SK-N-DZ (cell line): Measurements from ENCODE around the gene FADS6.

Experiments
- DNase-seq: peaks from one replicate; pipeline ENCODE4 v3.0.0-alpha.2; 2015; ENCODE audit warnings: low spot score

FADS6 gene

DNA sequence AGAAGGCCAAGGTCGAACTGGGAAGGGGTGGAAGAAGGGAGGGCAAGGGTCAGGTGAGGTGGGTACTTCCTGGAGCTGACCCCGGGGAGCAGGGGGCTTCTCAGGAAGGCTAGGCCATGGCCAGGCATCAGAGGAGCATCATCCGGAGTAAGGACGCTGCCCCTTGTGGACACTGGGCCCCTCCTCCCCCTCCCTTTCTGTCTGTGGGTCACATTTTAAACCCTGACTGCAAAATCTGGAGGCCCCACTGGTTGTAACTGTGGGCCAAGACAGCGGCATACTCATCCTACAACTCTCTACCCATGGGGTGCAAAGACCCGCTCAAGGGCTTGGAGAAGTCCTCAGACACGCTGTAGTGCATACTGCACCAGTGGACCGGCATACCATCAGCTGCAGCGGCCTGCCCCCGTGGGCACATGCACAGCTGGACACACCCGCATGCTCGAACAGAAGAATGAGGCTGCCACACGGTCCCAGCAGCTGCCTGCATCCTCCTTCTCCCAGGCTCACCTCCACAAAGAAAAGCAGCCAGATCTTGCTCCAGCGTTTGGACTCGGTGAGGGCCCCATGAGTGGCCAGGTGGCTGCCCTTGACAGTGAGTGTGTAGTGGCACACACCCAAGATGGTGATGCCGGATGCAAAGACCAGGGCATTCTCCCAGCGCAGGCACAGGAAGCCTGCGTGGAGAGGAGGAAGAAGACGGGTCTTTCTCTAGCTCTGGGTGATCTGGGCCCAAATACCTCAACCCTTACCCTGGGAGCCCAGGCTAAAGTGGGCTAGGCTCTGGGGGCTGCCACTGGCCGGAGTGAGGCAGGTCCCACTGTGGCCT is 1.2 kb downstream of the FADS6 start:
- no peak for DNase-seq

DNA sequence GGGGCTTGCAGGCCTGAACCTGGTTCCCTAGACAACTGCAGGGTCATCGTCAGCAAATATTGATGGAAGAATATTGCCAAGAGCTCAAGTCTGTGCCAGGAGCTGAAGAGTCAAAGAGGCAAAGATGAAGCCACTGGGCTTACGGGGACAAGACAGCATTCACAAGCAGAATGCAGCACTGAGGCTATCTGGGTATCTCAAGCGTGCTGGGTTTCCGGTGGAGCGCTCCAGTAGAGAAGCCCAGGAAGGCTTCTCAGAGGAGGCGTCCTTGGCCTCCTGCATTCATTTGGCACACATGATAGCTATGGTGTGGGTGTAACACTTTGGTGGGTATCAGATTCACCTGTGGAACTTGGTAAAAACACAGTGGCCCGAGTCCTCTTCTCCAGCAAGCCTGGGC is 2.9 kb downstream of the FADS6 start:
- DNase-seq: no peak

DNA sequence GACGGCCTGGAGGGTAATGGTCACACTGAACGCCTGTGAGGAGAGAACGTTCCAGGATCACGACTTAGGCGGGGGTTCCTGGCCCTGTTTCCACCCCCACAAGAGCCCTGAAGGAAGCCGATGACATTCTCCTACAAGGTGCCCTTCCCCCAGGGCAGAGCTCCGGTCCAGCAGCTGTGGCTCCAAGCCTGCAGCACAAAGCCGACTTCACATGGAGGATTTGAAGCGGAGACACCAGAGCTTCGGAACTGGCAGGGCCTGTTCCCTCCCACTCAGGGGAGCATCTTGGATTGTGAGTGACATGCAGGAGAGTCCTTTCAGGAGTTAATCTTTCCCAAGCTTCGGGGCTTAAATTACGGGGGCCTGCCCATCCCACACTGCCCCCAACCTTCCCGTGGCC is 5.0 kb downstream of the FADS6 start:
- no peak for DNase-seq

DNA sequence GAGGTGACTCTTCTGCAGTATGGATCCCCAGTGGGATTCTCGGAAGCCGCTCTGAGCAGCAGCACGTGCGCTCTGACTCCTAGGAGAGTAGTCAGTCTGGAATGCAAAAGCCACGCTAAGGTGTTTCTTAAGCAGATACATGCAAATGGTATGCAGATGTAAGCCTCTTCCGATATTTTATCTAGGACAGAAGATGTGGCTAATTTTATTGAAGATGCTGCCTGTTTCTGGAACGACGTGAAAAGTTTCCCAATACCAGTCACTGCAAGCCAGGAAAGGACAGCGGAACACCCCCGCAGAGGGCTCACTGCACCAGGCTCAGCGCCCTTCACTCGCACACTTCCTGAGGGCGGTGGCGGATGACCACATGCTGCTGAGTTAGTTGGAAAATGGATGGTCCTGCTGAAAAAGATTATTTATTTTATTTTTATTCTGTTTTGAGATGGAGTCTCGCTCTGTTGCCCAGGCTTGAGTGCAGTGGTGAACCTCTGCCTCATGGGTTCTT is 10.1 kb downstream of the FADS6 start:
- DNase-seq: no peak

DNA sequence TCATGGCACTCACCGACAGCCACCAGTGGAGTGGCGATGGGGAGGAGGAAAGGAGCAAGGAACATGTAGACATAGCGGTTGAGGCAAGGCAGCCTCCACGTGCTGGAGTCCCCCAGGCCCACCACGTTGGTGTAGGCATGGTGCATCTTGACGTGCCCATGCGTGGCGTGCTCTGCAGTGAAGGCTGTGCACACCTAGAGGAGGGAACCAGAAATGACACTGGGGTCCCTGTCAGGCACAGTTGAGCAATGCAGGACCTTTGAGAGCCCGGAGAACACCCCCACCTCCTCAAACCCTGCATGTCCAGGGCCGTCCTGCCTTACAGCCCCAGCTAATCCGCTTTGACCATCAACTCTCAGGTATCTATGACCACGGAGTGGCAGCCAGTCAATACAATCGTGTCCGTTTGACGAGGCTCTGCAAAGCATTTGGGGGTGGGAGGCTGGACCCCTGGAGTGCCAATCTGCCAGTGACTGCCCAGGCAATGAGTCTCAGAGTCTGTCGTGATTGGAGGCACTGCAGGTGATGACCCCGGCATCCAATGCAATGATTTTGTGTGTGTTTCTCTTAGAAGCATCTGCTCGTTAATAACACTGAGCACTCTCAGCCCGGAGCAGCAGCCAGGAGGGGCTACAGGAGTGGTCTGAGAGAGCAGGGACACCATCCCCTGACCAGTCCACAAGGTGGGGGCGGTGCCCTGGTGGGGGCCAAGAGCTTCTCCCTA is 10.8 kb downstream of the FADS6 start:
- DNase-seq: no peak

DNA sequence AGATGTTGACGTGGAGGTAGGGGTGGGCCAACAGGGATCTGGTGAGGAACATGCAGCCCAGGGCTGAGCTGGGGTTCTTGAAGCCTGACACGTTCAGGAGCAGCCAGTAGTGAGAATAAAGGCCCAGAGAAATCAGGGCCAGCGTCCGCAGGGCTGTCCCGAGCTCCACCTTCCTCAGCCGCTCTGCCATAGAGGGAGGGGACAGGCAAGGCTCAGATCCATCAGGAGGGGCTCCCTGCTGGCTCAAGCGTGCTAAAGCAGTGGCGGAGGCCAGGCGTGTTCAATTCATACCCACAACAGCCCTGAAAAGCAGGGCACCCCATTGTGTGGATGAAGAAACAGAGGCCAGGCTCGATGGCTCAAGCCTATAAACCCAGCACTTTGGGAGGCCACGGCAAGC is 12.4 kb downstream of the FADS6 start:
- no peak for DNase-seq

DNA sequence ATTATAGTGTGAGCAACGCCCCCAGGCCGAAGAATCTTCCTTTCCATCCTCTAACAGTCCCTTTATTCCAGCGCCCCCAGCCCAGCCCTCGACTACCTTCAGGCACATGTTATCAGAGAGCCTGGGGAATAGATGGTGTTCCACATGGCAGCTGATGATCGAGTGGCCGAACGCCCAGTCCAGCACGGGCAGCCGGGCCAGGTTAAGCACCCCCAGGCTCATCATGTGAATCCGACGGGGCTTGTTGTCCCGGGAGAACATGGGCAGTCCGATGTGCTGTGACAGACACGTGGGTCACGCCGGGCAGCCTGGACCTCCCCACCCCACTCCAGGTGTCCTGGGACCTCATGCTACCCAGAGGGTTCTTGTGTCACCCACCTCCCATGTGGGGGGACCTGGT is 14.1 kb downstream of the FADS6 start:
- no peak for DNase-seq

DNA sequence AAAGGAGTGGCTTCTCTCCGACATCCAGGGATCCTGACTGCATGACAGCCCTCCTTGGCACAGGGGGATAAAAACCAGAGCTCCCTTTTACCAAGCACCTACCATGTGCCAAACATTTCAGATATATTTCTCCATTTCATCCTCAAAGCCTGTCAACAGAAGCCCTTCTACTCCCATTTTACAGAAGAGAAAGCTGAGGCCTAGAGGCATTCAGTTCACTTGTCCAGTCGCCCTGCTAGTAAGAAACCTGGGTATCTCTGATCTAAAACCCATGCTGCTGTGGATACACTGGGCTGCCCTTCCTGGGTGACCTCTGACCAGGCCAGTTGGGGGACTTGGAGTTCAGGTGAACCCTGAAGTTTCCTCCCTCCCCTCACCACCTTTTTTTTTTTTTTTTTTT is 14.8 kb downstream of the FADS6 start:
- no peak for DNase-seq

DNA sequence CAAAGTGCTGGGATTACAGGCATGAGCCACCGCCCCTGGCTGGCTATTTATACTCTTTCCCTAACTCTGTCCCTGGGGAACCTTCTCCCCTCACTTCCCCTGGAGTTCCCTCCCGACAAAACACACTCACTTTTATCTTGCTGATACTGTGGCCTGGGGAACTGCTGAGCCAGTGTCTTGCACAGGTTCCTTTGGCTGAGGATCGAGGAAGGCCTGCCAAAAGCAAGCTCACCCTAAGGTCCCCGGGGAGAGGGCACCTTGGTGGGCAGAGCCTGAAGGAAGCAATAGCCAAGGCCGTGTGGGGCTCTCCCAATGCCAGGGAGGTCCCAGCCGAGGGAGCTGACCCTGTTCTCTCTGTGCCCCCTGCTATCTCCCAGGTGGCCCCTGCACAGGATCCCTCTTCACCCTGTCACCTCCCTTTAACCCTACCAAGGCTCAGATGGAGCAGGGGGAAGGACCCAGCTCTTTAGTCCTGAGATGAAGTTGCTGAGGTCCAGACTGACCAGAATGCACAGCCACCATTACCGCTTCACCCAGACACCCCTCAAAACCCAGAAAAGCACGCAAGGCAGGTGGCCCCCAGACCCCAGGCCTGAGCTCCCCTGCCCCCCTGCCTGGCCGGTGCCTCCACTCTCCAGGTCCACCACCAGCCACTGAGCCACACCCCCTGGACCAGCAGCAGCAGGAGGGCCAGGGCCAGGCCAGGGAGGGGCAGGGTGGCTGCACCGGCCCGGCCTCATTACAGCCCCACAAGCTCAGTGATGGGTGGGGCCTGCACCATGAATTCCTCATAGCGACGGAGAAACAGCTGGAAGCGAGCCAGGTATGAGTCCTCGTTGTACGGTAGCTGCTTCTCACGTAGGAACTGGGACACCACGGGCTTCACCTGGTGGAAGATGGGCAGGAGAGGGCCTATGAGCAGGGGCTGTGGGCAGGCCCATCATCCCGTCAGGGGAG is 15.6 kb downstream of the FADS6 start:
- DNase-seq: no peak

DNA sequence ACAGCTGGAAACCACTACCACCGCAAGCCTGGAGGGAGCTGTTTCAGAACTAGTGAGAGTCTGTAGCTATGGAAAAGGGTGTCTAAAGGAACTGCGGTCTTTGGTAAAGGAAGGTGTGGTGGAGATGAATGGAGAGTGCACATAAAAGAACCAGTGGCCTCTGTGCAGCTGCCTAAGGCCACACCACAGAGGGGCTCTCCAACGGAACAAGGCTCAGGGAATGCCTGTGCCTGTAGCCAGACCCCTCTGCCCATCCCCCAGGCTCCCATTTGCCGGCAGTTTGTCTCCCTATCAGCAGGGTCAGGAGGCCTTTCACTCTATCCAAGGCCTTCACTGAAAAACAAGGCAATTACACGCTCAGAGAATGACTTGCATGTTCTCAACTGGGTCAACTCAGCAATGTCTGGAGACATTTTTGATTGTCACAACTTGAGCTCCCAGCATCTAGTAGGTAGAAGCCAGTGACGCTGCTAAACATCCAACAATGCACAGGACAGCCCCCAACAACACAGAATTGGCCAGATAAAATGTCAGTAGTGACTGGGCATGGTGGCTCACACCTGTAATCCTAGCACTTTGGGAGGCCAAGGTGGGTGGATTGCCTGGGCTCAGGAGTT is 17.3 kb downstream of the FADS6 start:
- DNase-seq: no peak

DNA sequence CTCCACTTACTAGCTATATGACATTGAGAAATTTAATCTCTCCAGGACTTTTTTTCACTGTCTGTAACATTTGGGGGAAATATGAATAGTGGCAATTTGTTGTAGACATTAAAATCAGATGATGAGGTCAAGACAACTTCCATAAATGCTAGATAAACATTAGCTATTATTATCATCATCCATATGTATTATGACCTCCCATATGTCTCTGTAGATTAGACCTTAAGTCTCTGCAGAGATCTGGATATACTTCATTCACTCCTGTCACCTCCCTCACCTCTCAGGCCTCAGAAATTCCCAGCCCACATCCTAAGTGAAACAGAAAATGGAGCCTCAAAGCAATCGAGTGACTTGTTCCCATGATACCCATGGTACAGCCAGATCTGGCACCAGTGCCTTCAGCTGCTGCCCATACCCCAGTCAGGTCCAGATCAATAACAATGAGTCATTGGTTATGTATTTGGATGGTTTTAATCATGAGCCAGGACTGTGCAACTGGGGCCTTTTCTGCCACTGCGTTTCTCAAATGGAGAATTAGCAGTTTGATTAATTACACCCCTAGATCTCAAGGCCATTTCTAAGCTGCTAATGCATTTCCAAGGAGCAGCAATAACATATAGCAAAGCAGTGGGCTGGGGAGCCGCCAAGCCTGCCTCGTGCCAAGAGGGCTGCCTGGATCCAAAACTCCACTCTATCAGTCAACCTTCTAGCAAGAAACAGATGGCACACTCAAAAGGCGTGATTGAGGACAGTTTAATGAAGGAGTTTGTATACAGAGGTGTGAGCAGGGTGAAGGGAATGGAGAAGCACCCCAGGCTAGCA is 18.1 kb downstream of the FADS6 start:
- no peak for DNase-seq

DNA sequence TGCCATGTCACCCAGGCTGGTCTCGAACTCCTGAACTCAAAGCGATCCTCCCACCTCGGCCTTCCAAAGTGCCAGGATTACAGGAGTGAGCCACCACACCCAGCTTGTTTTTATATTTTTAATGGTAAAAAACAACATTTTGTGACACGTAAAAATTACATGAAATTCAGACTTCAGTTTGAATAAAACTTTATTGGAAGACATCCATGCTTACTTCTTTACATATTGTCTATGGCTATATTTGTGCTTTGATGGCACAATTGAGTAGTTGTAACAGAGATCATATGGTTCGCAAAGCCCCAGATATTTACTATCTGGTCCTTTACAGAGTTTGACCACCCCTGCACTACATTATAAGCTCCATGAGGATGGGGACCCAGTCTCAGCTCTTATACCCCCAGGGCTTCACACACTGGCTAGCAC is 18.8 kb downstream of the FADS6 start:
- DNase-seq: no peak

DNA sequence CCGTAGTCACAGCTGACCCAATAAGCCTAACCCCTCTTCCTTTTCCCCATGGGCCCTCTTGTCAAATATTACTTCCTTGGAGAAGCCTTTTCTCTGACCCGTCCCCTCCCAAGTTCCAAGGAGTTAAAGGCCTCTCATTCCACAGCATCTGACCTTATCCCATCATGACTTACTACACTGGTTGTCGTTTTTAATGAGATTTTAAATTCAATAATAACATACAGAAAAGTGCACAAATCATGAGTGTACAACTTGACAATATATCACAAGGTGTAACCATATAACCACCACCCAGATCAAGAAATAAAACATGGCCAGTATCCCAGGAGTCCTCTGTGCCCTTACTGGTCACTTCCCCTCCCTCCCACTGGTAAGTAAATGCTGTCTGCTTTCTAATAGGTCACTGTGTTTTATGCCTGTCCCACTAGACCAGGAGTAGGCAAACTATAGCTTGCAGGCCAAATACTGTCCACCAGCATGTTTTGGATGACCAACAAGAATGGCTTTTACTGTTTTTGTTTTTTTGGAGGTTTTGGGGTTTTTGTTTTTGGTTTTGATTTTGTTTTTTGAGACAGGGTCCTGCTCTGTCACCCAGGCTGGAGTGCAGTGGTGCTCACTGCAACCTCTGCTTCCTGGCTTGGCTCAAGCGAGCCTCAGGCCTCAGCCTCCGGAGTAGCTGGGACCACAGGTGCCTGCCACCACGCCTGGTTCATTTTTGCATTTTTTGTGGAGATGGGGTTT is 19.4 kb downstream of the FADS6 start:
- DNase-seq: no peak

DNA sequence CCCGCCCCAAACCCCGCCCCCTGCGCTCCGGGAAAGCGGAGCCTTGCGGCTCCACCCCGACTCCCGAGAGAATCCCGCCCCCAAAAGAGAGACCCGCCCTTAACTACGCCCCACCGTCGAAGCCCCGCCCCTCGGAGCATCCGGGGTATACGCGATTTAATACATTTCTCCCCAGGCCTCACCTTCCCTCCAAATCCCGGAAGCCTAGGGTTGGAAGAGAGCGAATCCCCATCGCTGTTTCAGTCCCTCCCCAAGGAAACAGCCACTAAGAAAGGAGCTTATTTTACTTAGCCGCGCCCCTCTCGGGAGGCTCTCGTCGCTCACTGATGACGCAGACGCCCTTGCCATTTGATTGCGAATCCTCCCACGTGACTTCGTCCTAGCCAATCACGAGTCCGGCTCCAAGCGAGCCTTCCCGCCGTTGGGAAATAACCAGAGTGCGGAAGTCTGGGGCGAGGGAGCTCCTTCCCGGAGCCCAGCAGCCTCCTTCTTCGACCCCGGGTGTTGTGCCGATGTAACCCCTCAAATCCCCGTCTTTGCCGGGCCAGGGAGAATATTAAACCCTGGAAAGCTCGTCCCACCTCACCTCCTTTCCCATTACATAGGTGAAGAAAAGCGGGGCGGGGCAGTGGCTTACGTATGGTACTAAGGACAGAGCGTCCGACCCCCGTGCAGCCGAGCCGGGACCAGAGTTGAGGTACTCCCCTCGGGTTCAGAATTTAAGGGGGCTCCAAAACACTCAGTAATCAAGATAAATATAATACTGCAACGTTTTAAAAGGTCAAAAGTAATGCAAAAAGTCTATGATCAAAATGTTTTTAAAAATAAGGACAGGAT is 20.2 kb downstream of the FADS6 start:
- DNase-seq: peak; percentile 100

DNA sequence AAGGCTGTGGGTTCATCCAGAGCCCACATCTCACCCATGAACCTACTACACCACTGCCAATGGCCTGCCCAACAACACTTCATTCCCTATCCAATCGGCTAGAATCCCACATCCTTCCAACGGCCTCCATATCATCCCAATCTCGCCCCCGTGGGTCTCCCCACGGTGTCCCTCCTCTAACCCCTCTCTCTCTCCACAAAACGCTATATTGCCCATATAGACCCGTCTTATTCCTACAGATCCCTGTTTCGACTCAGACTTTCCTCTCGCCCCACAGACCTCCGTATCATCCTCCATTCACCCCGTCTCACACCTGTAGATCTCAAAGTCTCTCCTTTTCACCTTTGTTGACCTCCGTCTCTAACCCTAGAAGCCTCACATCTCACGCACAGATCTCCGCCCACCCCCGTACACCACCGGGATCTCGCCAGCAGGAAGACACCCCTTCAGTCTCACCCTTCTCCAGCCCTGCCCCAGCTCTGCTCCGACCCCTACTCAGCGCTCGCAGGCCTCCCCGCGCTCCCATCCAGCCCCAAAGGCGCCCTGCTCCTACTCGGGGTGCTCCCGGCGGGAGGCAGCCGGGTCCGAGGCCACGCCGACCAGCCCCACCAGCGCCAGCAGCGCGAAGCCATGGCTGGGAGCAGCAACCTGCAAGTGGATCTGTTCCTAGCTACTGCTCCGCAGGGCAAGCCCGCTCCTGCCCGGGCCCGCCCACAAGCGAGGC is 21.0 kb downstream of the FADS6 start, which contains the start of gene FDXR:
TSS of gene FDXR (minus strand) at position 682 of the 724 bp plus-strand sequence. CDS start at position 632, 50 bp downstream.
- DNase-seq: no peak

DNA sequence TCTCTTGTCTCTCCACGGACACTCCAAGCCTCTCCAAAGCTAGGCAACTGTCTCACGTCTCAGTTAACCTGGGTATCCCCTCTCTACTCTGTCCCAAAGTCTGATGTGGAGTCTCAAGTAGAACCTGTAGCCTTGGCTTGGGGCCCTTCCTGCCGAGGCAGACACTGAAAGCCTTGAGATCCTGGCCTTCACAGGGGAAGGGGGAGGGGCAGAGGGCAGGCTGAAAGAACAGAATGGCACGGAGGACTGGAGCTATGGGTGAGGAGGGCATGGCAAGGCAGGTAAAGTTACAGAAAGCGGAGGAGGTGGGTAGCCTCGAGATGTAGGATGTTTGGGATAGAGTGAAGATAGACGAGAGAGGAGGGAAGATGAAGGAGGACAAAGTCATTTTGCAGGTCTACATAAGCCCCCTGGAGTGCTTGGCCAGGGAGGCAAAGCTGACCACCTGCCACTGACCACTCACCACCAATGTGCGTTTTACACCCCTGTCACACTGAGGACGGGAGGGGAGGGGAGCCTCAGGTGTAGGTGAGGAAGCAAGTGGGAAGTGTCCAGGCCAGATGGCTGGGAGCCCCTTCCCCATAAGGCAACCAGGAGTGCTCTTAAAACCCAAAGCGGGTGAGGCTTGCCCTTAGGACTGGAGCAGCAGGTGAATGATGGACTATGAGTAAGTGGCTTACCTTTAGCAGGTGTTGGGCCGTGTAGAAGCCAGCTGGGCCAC is 21.9 kb downstream of the FADS6 start:
- DNase-seq: no peak

DNA sequence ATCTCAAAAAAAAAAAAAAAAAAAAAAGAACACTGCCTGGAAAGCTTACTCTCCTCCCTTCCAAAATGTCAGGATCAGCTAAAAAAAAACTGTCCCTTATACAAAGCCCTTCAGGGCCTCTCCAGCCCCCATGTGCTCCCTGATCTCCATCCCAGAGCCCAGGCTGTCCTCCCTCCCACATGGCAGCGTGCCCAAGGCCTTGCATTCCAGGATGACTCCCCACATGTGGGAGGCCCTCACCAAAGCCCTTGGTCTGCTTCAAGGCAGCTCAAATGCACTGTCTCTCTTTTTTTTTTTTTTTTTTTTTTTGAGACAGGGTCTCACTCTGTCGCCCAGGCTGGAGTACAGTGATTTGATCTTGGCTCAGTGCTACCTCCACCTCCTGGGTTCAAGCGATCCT is 22.9 kb downstream of the FADS6 start:
- no peak for DNase-seq
